GM12878 (cell line): ENCODE measurements around the gene PHLPP1.

Source experiments
- HCFC1 ChIP-seq: fragments of 150-350 bp; IDR thresholded peaks from 2 replicates; pipeline ENCODE4 v1.6.1; 2014; ENCODE audit warnings: low read length
- SIN3A ChIP-seq: IDR thresholded peaks from 2 replicates; pipeline ENCODE4 v1.6.1; 2012; ENCODE audit warnings: low read depth, low read length, improper control_type of control experiment
- TAF1 ChIP-seq: IDR thresholded peaks from 2 replicates; pipeline ENCODE4 v1.6.1; 2011; ENCODE audit warnings: mild to moderate bottlenecking, low read depth, low read length, borderline replicate concordance
- TBL1XR1 ChIP-seq: IDR thresholded peaks from 2 replicates; pipeline ENCODE4 v1.6.1; 2012; ENCODE audit warnings: low read depth, low read length, improper control_type of control experiment
- ZNF274 ChIP-seq: IDR thresholded peaks from one replicate; pipeline ENCODE4 v1.8.0; 2011; ENCODE audit not compliant: insufficient read length, insufficient read depth
- TF ChIP-seq, protein P1 (sequence below): fragments of 450-650 bp; IDR thresholded peaks from 2 replicates; pipeline ENCODE4 v1.6.1; 2017; ENCODE audit warnings: mild to moderate bottlenecking, low read depth, inconsistent platforms; ENCODE audit not compliant: poor library complexity, severe bottlenecking
- TF ChIP-seq, protein P2 (sequence below), 3 experiments: IDR thresholded peaks in 2 of 3; conservative IDR thresholded peaks in 1 of 3; 2 replicates each; pipeline ENCODE4 v1.5.1; 2011; ENCODE audit warnings: low read depth in 3 of 3, low read length in 3 of 3, mild to moderate bottlenecking in 3 of 3, control low read depth in 2 of 3, moderate library complexity in 2 of 3, inconsistent platforms in 1 of 3, mixed read lengths in 1 of 3; ENCODE audit not compliant: control insufficient read depth in 2 of 3, insufficient read depth in 1 of 3; ENCODE audit errors: extremely low read depth in 1 of 3
- TF ChIP-seq, protein P3 (sequence below): IDR thresholded peaks from 2 replicates; pipeline ENCODE4 v1.6.1; 2012; ENCODE audit warnings: low read depth, low read length, improper control_type of control experiment

DNA sequence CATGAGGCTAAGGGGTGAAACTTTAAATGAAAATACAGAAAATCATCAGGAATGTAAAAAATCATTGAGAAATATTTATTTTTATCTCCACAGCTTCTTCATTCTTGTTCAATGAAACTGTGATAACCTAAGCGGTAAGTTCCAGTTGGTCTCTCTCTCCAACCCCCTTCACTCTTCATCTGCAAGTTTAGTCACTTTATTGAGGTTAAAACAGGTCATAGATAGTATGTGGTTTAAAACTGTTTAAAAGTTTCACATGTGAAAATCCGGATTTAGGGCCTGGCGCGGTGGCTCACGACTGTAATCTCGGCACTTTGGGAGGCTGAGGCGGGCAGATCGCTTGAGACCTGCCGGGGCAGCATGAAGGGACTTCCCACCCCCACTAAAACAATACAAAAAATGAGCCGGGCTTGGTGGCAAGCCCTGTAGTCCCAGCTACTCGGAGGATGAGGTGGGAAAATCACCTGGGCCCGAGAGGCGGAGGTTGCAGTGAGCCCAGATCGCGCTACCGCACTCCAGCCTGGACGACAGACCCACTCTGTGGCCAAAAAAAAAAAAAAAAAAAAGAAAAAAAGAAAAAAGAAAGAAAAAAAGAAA lies 1.6 kb upstream of the PHLPP1 start:
- TF ChIP-seq, protein P1, sequence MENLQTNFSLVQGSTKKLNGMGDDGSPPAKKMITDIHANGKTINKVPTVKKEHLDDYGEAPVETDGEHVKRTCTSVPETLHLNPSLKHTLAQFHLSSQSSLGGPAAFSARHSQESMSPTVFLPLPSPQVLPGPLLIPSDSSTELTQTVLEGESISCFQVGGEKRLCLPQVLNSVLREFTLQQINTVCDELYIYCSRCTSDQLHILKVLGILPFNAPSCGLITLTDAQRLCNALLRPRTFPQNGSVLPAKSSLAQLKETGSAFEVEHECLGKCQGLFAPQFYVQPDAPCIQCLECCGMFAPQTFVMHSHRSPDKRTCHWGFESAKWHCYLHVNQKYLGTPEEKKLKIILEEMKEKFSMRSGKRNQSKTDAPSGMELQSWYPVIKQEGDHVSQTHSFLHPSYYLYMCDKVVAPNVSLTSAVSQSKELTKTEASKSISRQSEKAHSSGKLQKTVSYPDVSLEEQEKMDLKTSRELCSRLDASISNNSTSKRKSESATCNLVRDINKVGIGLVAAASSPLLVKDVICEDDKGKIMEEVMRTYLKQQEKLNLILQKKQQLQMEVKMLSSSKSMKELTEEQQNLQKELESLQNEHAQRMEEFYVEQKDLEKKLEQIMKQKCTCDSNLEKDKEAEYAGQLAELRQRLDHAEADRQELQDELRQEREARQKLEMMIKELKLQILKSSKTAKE: no peak
- TF ChIP-seq SIN3A: no peak
- no peak for TF ChIP-seq TBL1XR1
- TF ChIP-seq, protein P2, sequence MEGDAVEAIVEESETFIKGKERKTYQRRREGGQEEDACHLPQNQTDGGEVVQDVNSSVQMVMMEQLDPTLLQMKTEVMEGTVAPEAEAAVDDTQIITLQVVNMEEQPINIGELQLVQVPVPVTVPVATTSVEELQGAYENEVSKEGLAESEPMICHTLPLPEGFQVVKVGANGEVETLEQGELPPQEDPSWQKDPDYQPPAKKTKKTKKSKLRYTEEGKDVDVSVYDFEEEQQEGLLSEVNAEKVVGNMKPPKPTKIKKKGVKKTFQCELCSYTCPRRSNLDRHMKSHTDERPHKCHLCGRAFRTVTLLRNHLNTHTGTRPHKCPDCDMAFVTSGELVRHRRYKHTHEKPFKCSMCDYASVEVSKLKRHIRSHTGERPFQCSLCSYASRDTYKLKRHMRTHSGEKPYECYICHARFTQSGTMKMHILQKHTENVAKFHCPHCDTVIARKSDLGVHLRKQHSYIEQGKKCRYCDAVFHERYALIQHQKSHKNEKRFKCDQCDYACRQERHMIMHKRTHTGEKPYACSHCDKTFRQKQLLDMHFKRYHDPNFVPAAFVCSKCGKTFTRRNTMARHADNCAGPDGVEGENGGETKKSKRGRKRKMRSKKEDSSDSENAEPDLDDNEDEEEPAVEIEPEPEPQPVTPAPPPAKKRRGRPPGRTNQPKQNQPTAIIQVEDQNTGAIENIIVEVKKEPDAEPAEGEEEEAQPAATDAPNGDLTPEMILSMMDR (IDR thresholded peaks at IDR 0.05 in 2 of 3, conservative IDR thresholded peaks at IDR 0.05 in 1 of 3; ENCODE audit: control insufficient read depth in 2 of 3, extremely low read depth in 1 of 3, insufficient read depth in 1 of 3, low read depth in 3 of 3, low read length in 3 of 3): no peak
- no peak for TF ChIP-seq TAF1
- no peak for TF ChIP-seq ZNF274
- no peak for TF ChIP-seq HCFC1
- TF ChIP-seq, protein P3, sequence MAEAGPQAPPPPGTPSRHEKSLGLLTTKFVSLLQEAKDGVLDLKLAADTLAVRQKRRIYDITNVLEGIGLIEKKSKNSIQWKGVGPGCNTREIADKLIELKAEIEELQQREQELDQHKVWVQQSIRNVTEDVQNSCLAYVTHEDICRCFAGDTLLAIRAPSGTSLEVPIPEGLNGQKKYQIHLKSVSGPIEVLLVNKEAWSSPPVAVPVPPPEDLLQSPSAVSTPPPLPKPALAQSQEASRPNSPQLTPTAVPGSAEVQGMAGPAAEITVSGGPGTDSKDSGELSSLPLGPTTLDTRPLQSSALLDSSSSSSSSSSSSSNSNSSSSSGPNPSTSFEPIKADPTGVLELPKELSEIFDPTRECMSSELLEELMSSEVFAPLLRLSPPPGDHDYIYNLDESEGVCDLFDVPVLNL: no peak
